Measurements from ENCODE around the gene INTS3. TPM values are rescaled to one million over a fixed set of nuclear protein-coding genes. Genes with fewer than 3 reads are reported as not detected.
A peak's percentile ranks its signal among the peaks of the same experiment; 100 is the strongest.
"Not testable (repeated sequence)": the region's sequence is repeated elsewhere in the genome, so short reads cannot be mapped to it uniquely, and the experiment has no call there.

Gene INTS3
- total RNA-seq, 1 experiment from 2014 or later = 21.1 TPM

GRCh38 chr1:153698020-153698922, 29.6 kb upstream of the INTS3 start:
- in situ Hi-C loops (cut with HindIII; ENCODE audit: low sequenced_read_pairs) = no loop called here

GRCh38 chr1:153698923-153699714, 28.7 kb upstream of the INTS3 start:
- in situ Hi-C loops (cut with HindIII; ENCODE audit: low sequenced_read_pairs) = no loop called here
- DNase-seq (ENCODE audit: low spot score) = no peak

More at GRCh38 chr1:153698020-153698922, 29.6 kb upstream of the INTS3 start:
- no peak for DNase-seq (ENCODE audit: low spot score)

- no peak for DNase-seq (ENCODE audit: low spot score)
- in situ Hi-C loops (cut with HindIII; ENCODE audit: low sequenced_read_pairs) = no loop called here
These were observed 28.1 kb upstream of the INTS3 start for GRCh38 chr1:153699768-153700167.

GRCh38 chr1:153705484-153705883, 22.4 kb upstream of the INTS3 start:
- in situ Hi-C loops (cut with HindIII; ENCODE audit: low sequenced_read_pairs) = no loop called here

GRCh38 chr1:153711026-153711425, 16.8 kb upstream of the INTS3 start:
- in situ Hi-C loops (cut with HindIII; ENCODE audit: low sequenced_read_pairs) = no loop called here
- DNase-seq (ENCODE audit: low spot score) = no peak

More at GRCh38 chr1:153705484-153705883, 22.4 kb upstream of the INTS3 start:
- no peak for DNase-seq (ENCODE audit: low spot score)

- not testable (repeated sequence) for DNase-seq (ENCODE audit: low spot score)
These were observed 11.6 kb upstream of the INTS3 start for GRCh38 chr1:153716211-153716610.

GRCh38 chr1:153717330-153717729, 10.5 kb upstream of the INTS3 start:
- no peak for DNase-seq (ENCODE audit: low spot score)
- in situ Hi-C loops (cut with HindIII; ENCODE audit: low sequenced_read_pairs) = no loop called here

More at GRCh38 chr1:153716211-153716610, 11.6 kb upstream of the INTS3 start:
- in situ Hi-C loops (cut with HindIII; ENCODE audit: low sequenced_read_pairs) = not testable (repeated sequence)

GRCh38 chr1:153723687-153724086, 4.2 kb upstream of the INTS3 start:
- DNase-seq (ENCODE audit: low spot score) = no peak
- in situ Hi-C loops (cut with HindIII; ENCODE audit: low sequenced_read_pairs) = no loop called here

- DNase-seq (ENCODE audit: low spot score); in situ Hi-C loops (cut with HindIII; ENCODE audit: low sequenced_read_pairs): not testable (repeated sequence)
These were observed 3.2 kb upstream of the INTS3 start for GRCh38 chr1:153724634-153725033.

GRCh38 chr1:153728305-153729066, 636 bp downstream of the INTS3 start:
- in situ Hi-C loops (cut with HindIII; ENCODE audit: low sequenced_read_pairs) = no loop called here
- peak; percentile 37 for DNase-seq (ENCODE audit: low spot score)

- in situ Hi-C loops (cut with HindIII; ENCODE audit: low sequenced_read_pairs) = no loop called here
- no peak for DNase-seq (ENCODE audit: low spot score)
These were observed 2.7 kb downstream of the INTS3 start for GRCh38 chr1:153730468-153730988.

- in situ Hi-C loops (cut with HindIII; ENCODE audit: low sequenced_read_pairs) = no loop called here
- no peak for DNase-seq (ENCODE audit: low spot score)
These were observed 6.1 kb downstream of the INTS3 start for GRCh38 chr1:153733970-153734369.

- in situ Hi-C loops (cut with HindIII; ENCODE audit: low sequenced_read_pairs) = no loop called here
- no peak for DNase-seq (ENCODE audit: low spot score)
These were observed 6.7 kb downstream of the INTS3 start for GRCh38 chr1:153734396-153735089.

GRCh38 chr1:153735090-153735420, 7.2 kb downstream of the INTS3 start:
- in situ Hi-C loops (cut with HindIII; ENCODE audit: low sequenced_read_pairs) = no loop called here
- DNase-seq (ENCODE audit: low spot score) = no peak

- in situ Hi-C loops (cut with HindIII; ENCODE audit: low sequenced_read_pairs) = loop anchor here (10.0 kb wide), 1 partner anchor 57 kb away; no protein-coding TSS in a partner anchor
- DNase-seq (ENCODE audit: low spot score) = no peak
These were observed 14.1 kb downstream of the INTS3 start for GRCh38 chr1:153741986-153742385.

GRCh38 chr1:153742411-153743142, 14.7 kb downstream of the INTS3 start:
- in situ Hi-C loops (cut with HindIII; ENCODE audit: low sequenced_read_pairs) = loop anchor here (10.0 kb wide), 1 partner anchor 58 kb away; no protein-coding TSS in a partner anchor
- DNase-seq (ENCODE audit: low spot score) = no peak

- no peak for DNase-seq (ENCODE audit: low spot score)
- in situ Hi-C loops (cut with HindIII; ENCODE audit: low sequenced_read_pairs) = loop anchor here (10.0 kb wide), 1 partner anchor 61 kb away; no protein-coding TSS in a partner anchor
These were observed 17.6 kb downstream of the INTS3 start for GRCh38 chr1:153745417-153745816.

- no peak for DNase-seq (ENCODE audit: low spot score)
- in situ Hi-C loops (cut with HindIII; ENCODE audit: low sequenced_read_pairs) = loop anchor here (10.0 kb wide), 1 partner anchor 61 kb away; no protein-coding TSS in a partner anchor
These were observed 18.3 kb downstream of the INTS3 start for GRCh38 chr1:153746174-153746573.

Data from G401 (cell line).